ENCODE data around the gene CHPT1. TPM values are rescaled to one million over a fixed set of nuclear protein-coding genes. Genes with fewer than 3 reads are reported as not detected.

Gene CHPT1
- total and polyA plus RNA-seq, 2 of the 13 experiments (the other 11 are each of a cell fraction or from before 2014, with no cell fraction given): 117 to 178 TPM

DNA sequence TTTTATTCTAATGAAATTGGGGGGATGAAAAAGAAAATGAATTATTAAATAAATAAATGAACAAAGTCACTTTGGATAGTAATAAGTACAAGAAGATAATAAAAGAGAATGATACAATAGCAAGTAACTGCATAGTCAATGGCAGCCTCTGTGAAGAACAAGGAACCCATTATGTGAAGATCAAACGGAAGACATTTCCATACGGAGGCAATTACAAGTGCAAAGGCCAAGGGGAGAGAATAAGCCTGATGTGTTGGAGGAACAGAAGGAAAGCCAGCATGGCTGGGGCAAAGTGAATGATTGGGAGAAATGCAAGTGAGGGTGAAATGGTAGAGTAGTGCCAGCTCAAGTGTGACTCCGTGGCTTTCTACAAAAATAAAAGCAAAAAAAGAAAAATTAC is 43.9 kb upstream of the CHPT1 start (continued):
- TF ChIP-seq, protein P1, sequence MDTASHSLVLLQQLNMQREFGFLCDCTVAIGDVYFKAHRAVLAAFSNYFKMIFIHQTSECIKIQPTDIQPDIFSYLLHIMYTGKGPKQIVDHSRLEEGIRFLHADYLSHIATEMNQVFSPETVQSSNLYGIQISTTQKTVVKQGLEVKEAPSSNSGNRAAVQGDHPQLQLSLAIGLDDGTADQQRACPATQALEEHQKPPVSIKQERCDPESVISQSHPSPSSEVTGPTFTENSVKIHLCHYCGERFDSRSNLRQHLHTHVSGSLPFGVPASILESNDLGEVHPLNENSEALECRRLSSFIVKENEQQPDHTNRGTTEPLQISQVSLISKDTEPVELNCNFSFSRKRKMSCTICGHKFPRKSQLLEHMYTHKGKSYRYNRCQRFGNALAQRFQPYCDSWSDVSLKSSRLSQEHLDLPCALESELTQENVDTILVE (CRISPR knock-in tag; IDR thresholded peaks at IDR 0.05): no peak
- TF ChIP-seq SIN3A (IDR thresholded peaks at IDR 0.05; ENCODE audit: borderline replicate concordance, low read depth, low read length): no peak
- no peak for TF ChIP-seq GPN1 (CRISPR knock-in tag; IDR thresholded peaks at IDR 0.05; ENCODE audit: borderline replicate concordance)
- TF ChIP-seq ZNF550 (CRISPR knock-in tag; IDR thresholded peaks at IDR 0.05; ENCODE audit: borderline replicate concordance): no peak
- no peak for TF ChIP-seq ZNF235 (CRISPR knock-in tag; IDR thresholded peaks at IDR 0.05; ENCODE audit: borderline replicate concordance)
- no peak for TF ChIP-seq KLF12 (CRISPR knock-in tag; IDR thresholded peaks at IDR 0.05; ENCODE audit: borderline replicate concordance)
- no peak for TF ChIP-seq ZNF777 (CRISPR knock-in tag; IDR thresholded peaks at IDR 0.05)
- no peak for TF ChIP-seq NRL (CRISPR knock-in tag; IDR thresholded peaks at IDR 0.05; ENCODE audit: borderline replicate concordance)
- TF ChIP-seq AHR (CRISPR knock-in tag; IDR thresholded peaks at IDR 0.05): no peak
- TF ChIP-seq, protein P2, sequence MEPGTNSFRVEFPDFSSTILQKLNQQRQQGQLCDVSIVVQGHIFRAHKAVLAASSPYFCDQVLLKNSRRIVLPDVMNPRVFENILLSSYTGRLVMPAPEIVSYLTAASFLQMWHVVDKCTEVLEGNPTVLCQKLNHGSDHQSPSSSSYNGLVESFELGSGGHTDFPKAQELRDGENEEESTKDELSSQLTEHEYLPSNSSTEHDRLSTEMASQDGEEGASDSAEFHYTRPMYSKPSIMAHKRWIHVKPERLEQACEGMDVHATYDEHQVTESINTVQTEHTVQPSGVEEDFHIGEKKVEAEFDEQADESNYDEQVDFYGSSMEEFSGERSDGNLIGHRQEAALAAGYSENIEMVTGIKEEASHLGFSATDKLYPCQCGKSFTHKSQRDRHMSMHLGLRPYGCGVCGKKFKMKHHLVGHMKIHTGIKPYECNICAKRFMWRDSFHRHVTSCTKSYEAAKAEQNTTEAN (CRISPR knock-in tag; conservative IDR thresholded peaks at IDR 0.05): peak; percentile 62; the same call in 1 of the 2 replicates
- TF ChIP-seq, protein P3, sequence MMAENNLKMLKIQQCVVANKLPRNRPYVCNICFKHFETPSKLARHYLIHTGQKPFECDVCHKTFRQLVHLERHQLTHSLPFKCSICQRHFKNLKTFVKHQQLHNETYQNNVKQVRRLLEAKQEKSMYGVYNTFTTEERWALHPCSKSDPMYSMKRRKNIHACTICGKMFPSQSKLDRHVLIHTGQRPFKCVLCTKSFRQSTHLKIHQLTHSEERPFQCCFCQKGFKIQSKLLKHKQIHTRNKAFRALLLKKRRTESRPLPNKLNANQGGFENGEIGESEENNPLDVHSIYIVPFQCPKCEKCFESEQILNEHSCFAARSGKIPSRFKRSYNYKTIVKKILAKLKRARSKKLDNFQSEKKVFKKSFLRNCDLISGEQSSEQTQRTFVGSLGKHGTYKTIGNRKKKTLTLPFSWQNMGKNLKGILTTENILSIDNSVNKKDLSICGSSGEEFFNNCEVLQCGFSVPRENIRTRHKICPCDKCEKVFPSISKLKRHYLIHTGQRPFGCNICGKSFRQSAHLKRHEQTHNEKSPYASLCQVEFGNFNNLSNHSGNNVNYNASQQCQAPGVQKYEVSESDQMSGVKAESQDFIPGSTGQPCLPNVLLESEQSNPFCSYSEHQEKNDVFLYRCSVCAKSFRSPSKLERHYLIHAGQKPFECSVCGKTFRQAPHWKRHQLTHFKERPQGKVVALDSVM (CRISPR knock-in tag; IDR thresholded peaks at IDR 0.05): no peak
- TF ChIP-seq TAF15 (IDR thresholded peaks at IDR 0.05; ENCODE audit: low read depth, low read length, poor library complexity, severe bottlenecking): no peak
- TF ChIP-seq, protein P4, sequence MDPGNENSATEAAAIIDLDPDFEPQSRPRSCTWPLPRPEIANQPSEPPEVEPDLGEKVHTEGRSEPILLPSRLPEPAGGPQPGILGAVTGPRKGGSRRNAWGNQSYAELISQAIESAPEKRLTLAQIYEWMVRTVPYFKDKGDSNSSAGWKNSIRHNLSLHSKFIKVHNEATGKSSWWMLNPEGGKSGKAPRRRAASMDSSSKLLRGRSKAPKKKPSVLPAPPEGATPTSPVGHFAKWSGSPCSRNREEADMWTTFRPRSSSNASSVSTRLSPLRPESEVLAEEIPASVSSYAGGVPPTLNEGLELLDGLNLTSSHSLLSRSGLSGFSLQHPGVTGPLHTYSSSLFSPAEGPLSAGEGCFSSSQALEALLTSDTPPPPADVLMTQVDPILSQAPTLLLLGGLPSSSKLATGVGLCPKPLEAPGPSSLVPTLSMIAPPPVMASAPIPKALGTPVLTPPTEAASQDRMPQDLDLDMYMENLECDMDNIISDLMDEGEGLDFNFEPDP (CRISPR knock-in tag; conservative IDR thresholded peaks at IDR 0.05): no peak
- TF ChIP-seq ZNF230 (CRISPR knock-in tag; IDR thresholded peaks at IDR 0.05): no peak
- TF ChIP-seq, protein P5, sequence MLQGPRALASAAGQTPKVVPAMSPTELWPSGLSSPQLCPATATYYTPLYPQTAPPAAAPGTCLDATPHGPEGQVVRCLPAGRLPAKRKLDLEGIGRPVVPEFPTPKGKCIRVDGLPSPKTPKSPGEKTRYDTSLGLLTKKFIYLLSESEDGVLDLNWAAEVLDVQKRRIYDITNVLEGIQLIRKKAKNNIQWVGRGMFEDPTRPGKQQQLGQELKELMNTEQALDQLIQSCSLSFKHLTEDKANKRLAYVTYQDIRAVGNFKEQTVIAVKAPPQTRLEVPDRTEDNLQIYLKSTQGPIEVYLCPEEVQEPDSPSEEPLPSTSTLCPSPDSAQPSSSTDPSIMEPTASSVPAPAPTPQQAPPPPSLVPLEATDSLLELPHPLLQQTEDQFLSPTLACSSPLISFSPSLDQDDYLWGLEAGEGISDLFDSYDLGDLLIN (CRISPR knock-in tag; IDR thresholded peaks at IDR 0.05; ENCODE audit: borderline replicate concordance): no peak
- TF ChIP-seq ZMYM3 (CRISPR knock-in tag; IDR thresholded peaks at IDR 0.05): peak; percentile 62; the same call in 1 of the 2 replicates
- TF ChIP-seq ZFP1 (CRISPR knock-in tag; IDR thresholded peaks at IDR 0.05): peak; percentile 98
- TF ChIP-seq ZNF101 (CRISPR knock-in tag; IDR thresholded peaks at IDR 0.05; ENCODE audit: borderline replicate concordance, low read depth): no peak
- TF ChIP-seq, protein P6, sequence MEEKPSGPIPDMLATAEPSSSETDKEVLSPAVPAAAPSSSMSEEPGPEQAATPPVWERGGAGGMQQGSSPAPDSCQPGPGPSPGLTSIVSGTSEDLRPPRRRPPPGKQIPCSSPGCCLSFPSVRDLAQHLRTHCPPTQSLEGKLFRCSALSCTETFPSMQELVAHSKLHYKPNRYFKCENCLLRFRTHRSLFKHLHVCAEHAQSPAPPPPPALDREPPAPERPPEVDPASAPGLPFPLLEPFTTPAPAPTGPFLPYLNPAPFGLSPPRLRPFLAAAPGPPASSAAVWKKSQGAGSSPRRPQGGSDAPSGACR (CRISPR knock-in tag; IDR thresholded peaks at IDR 0.05): no peak
